HG03159 (cell line): ENCODE results near the gene RASGRF2.
"Not testable (repeated sequence)": the region's sequence is repeated elsewhere in the genome, so short reads cannot be mapped to it uniquely, and the experiment has no call there.

Source experiments
- ATAC-seq: cut with Tn5 transposase; IDR thresholded peaks from one replicate; pipeline ENCODE4 v1.9.1; 2021; ENCODE audit warnings: mild to moderate bottlenecking, moderate library complexity; ENCODE audit not compliant: unreplicated experiment

RASGRF2 gene

GRCh38 chr5:81020478-81021167 lies 60.5 kb downstream of the RASGRF2 start:
- no peak for ATAC-seq

- no peak for ATAC-seq
Measured at GRCh38 chr5:81021486-81021885, 61.3 kb downstream of the RASGRF2 start.

- no peak for ATAC-seq
Measured at GRCh38 chr5:81021951-81022687, 62.0 kb downstream of the RASGRF2 start.

GRCh38 chr5:81022688-81023084 lies 62.5 kb downstream of the RASGRF2 start:
- no peak for ATAC-seq

- ATAC-seq, result no peak
Measured at GRCh38 chr5:81023261-81023970, 63.3 kb downstream of the RASGRF2 start.

- no peak for ATAC-seq
Measured at GRCh38 chr5:81027481-81028058, 67.4 kb downstream of the RASGRF2 start.

- not testable (repeated sequence) for ATAC-seq
Measured at GRCh38 chr5:81028888-81029287, 68.7 kb downstream of the RASGRF2 start.

GRCh38 chr5:81029736-81030135 lies 69.6 kb downstream of the RASGRF2 start:
- ATAC-seq, result not testable (repeated sequence)

- not testable (repeated sequence) for ATAC-seq
Measured at GRCh38 chr5:81030236-81031034, 70.3 kb downstream of the RASGRF2 start.

- no peak for ATAC-seq
Measured at GRCh38 chr5:81035522-81035921, 75.4 kb downstream of the RASGRF2 start.

GRCh38 chr5:81038495-81038894 lies 78.3 kb downstream of the RASGRF2 start:
- ATAC-seq, result no peak

GRCh38 chr5:81044868-81045267 lies 84.7 kb downstream of the RASGRF2 start:
- no peak for ATAC-seq

- no peak for ATAC-seq
Measured at GRCh38 chr5:81045389-81045807, 85.2 kb downstream of the RASGRF2 start.

- no peak for ATAC-seq
Measured at GRCh38 chr5:81046041-81046440, 85.9 kb downstream of the RASGRF2 start.

GRCh38 chr5:81052325-81052724 lies 92.2 kb downstream of the RASGRF2 start:
- ATAC-seq, result no peak

- not testable (repeated sequence) for ATAC-seq
Measured at GRCh38 chr5:81053282-81053681, 93.1 kb downstream of the RASGRF2 start.

- ATAC-seq, result no peak
Measured at GRCh38 chr5:81058121-81058520, 98.0 kb downstream of the RASGRF2 start.

- ATAC-seq, result no peak
Measured at GRCh38 chr5:81065492-81065891, 105.3 kb downstream of the RASGRF2 start.

- ATAC-seq, result no peak
Measured at GRCh38 chr5:81066102-81066501, 105.9 kb downstream of the RASGRF2 start.

- no peak for ATAC-seq
Measured at GRCh38 chr5:81067406-81067805, 107.2 kb downstream of the RASGRF2 start.

- ATAC-seq, result no peak
Measured at GRCh38 chr5:81068063-81068462, 107.9 kb downstream of the RASGRF2 start.
